CD4-positive, alpha-beta T cell treated with Interleukin-12 subunit alpha and Interleukin-12 subunit beta, for 1 hour (primary cell): ENCODE measurements around the gene CCDC174.
"Not testable (repeated sequence)": the region's sequence is repeated elsewhere in the genome, so short reads cannot be mapped to it uniquely, and the experiment has no call there.

ENCODE experiments used
- DNase-seq: peaks from one replicate; pipeline ENCODE4 v3.0.0-alpha.2; 2020

The CCDC174 gene

DNA sequence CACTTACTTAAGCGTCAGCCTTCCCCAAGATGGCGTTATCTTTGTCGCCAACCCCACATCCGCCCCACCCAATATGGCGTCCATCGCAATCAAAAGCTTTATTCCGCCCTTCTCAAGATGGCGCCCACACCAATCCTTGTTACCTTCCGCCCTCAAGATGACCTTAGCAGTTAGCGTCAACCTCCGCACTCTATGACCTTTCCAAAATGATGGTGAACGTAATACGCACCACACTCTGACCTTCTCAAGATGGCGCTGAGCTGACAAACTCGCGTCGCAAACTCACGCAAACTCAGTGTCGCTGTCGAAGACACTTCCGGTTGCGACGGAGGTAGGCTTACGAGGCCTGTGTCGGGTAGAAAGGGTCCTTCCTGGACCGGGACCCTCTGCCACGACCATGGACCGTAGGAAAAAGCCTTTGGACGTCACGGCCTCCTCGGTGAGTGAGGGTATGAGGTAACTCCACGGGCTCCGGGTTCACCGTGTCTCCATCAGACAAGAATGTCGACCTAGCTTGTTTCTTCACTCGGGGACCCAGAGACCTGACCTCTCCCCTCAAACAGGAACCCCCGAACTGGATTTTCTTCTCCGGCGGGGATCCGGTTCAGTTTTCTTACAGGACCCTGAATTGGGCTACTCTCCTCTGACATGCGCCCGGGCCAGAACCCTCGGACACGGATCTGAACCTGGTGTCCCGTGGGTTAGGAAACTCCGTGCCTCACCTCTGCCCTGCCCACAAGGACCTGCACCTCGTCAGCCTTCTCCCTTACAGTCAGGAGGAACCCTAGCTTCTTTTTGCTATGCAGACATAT is at the start of gene CCDC174:
CCDC174 (plus strand) TSS at position 323 of the 812 bp plus-strand sequence; CDS start at position 398, 75 bp downstream.
- DNase-seq, result peak; percentile 99

DNA sequence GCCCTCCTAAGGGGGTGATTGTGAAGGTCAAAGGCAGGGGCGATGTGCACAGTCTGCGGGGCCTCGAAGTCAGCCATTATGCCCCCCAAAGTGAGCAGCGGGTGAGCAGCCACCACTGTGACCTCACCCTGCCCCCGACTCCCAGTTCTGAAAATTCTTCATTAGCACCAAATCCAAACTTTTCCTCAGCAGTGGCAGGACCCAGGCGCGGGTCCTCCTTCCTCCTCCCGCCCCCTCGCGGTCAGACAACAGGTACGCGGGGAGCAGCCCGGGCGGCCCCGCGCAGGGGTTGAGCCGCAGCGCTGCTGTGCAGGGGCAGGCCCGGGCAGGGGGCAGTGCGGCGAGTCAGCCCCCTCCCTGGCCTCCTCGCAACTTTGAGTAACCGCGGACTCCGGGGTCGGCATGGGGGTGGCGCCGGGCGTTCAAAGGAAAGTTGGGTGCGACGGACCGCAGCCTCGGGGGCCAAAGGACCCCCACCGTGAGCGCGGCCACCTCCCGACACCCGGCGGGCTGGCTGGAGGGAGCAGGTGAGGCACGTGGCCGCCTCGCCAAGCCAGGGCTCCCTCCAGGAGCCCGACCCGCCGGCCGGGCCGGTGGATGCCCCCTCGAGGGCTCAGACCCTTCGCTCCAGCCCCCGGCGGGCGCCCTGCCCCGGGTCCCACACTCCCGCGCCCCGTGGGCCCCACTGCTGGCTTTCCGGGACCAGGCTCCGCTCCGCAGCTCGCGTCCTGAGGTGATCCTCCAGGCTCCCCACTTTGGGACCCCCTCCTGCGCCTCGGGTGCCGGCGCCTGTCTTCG is 49.4 kb upstream of the CCDC174 start:
- DNase-seq, result no peak

DNA sequence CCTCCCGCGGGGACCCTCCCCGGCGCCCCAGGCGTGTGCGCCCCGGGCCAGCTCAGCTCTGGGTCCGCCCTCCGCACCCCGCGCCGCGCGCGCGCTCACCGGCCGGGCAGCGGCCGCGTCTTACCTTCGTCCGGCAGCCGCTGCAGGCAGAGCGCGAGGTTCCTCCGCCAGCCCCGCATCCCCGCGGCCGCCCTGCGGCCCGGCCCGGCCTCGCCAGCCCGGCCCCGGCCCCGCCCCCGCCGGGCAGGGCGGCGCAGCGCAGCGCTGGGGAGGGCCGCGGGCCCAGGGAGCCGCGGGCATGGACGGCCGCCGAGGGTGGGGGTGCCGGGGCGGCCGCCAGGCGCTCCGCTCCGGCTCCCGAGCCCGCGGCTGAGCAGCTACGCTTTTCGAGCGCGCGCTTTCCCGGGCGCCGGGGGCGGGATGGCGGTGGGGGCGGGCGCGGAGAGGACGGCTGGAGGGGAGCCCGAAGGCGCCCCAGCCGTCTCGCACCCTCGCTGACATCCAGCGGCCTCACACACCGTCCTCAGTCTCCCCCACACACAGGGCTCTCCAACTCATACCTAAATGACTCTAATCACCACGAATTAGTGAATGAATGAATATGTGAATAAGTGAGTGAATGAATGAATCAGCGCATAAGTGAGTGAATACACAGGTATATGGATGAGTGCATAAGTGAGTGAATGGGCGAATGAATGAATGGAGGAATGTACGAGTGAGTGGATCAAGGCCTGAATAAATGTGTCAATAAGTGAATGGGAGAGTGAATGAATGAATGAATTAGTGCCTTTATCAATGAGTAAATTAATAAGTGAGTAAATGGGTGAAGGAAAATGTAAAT is 48.5 kb upstream of the CCDC174 start:
- no peak for DNase-seq

- DNase-seq, result no peak
These were observed 46.5 kb upstream of the CCDC174 start for GRCh38 chr3:14605067-14605466.

GRCh38 chr3:14605744-14606143 is 45.8 kb upstream of the CCDC174 start:
- no peak for DNase-seq

DNA sequence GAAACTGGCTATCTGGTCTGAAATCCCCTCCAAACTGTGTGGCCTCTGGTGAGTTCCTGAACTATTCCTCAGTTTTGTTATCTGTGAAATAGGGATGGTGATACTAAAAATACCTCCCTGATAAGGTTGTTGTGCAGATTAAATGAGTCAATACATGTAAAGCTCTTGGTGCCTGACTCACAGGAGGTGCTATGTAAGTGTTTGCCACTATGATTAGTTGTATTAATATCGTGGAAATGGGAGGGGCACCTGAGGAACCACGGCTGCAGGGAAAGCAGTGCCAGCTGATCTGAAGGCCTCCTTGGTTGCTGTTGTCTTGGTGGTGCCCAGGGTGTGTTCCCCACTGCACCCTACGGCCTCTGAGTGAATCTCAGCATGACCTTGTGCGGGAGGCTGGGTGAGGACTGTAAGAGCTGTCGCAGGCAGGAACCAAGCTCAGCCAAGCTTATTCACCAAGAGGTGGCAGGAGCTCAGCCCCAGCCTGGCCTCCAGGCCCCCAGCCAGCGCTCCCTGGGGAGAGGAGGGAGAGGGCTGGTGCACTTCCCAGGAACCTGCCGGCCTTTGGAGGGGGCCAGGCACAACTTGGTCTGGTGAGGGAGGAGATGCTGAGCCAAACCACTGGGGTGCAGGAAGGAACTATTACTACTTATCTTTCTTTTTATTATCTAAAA is 44.8 kb upstream of the CCDC174 start:
- no peak for DNase-seq

- no peak for DNase-seq
These were observed 43.3 kb upstream of the CCDC174 start for GRCh38 chr3:14608298-14608697.

GRCh38 chr3:14609058-14609457 is 42.5 kb upstream of the CCDC174 start:
- not testable (repeated sequence) for DNase-seq

GRCh38 chr3:14609506-14609905 is 42.1 kb upstream of the CCDC174 start:
- DNase-seq, result no peak

- DNase-seq, result no peak
These were observed 41.6 kb upstream of the CCDC174 start for GRCh38 chr3:14609941-14610340.

DNA sequence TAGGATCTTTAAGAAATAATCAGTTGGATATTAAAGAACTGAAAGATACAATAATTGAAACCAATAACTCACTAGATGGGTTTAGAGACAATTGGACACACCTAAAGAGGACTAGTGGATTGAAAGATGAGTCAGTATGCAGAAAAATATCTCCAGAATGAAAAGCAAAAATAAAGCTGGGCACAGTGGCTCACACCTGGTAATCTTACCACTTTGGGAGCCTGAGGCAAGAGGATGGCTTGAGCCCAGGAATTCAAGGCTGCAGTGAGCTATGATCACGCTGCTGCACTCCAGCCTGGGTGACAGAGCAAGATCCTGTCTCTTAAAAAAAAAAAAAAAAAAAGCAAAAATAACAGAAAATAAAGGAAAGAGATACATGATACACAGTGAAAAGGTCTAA is 37.4 kb upstream of the CCDC174 start:
- DNase-seq, result no peak

- no peak for DNase-seq
These were observed 36.7 kb upstream of the CCDC174 start for GRCh38 chr3:14614862-14615261.

DNA sequence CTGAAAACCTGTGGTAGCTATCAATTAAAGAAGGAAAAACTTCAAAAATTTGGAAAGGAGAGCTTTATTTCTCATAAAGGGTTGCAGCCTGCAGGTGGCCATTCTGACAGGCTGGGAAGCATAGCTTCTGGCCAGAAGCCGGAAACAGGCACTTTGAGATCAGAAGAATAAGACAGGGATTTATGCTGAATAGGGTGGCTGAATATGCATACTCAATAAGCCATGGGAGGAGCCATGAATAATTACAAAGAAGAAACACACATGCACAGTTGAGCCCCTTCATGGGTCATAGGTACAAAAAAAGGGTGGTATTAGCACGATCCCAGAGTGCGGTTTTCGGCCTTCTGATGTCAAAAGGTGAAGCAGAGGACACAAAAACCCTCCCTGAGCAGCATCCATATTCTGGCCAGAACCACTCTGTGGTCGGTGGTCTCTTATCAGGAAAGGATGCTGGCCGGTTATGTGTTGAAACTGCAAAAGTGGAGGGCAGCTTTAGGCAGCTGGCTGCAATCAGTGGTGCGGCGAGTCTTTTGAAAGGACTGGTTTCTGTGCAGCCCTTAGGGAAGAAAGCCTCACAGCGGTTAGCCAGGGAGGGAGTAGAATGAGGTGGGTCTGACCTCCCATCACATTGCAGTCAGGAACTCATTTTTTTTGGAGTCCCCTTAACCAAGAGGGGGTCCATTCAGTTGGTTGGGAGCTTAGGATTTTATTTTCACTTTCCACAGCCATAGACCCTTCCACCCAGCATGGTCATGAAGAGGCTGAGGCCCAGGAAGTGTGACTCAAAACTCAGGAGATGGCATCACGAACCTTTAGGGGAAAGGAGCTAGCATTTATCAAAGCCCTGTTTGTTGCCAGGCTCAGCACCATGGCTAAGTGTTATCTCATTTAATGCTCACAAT is 34.7 kb upstream of the CCDC174 start:
- DNase-seq, result no peak

DNA sequence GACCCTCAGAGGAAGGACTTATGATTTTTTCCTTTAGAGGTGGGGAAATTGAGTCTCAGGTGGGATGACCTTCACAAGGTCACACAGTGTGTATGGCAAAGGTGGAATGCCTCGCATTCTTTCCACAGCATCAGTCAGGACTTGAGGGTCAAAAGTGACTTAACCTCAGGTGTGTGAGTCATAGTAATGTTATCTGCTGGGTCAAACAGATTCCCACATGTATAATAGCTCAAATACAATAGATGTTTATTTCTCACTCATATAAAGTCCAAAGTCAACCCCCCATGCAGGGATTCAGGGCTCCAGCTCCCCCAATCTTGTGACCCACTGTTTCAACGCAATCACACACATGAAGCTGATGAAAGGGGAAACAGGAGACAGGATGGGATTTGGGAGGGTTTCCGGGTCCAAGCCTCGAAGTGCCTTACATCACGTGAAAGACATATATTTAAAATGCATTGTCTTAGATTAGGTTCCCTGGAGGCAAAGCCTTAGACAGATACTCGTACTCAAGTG is 34.0 kb upstream of the CCDC174 start:
- no peak for DNase-seq

GRCh38 chr3:14619605-14620004 is 32.0 kb upstream of the CCDC174 start:
- no peak for DNase-seq

- DNase-seq, result no peak
These were observed 31.1 kb upstream of the CCDC174 start for GRCh38 chr3:14620512-14620911.

DNA sequence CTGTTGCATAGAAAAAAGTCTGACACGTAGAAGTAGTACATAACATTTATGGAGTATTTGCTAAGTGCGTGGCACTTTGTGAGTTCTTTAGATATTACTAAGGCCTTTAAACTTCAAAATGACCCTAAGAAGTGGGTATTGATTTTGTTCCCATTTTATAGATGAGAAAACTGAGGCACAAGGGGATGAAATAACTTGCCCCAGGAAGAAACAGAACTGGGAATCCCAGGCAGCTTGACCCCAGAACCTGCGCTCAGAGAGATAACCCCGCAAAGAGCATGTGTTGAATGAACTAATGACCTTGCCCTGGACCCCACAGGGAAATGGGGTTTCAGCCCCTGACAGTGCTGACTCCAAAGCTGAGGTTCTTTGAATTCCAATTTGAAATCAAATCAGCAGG is 30.5 kb upstream of the CCDC174 start:
- DNase-seq, result no peak

- DNase-seq, result no peak
These were observed 29.2 kb upstream of the CCDC174 start for GRCh38 chr3:14622368-14622767.

GRCh38 chr3:14623569-14624051 is 28.0 kb upstream of the CCDC174 start:
- no peak for DNase-seq

DNA sequence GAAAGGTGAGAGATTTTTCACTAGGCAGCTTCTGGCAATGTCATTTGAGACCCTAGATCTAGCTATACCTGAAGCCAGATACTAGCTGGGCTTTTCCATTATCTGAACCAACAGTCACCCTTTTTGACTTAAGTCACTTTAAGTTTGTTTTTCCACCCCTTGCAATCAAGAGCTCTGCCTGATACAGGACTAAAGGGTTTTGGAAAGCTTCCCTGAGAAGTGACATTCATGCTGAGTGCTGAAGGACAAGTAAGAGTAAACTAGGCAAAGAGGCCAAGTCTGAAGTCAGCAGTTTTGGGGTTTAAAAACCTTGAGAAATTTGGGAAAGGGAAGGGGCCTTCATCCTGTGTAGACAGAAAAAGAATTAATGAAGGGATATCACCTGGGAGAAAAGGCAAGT is 27.1 kb upstream of the CCDC174 start:
- no peak for DNase-seq

- no peak for DNase-seq
These were observed 26.1 kb upstream of the CCDC174 start for GRCh38 chr3:14625443-14625842.
